ENCODE results near the gene PPARD. TPM values are rescaled to one million over a fixed set of nuclear protein-coding genes. Genes with fewer than 3 reads are reported as not detected.

Gene PPARD
- total RNA-seq, 1 donor from 2014 or later = 15.0 TPM

DNA sequence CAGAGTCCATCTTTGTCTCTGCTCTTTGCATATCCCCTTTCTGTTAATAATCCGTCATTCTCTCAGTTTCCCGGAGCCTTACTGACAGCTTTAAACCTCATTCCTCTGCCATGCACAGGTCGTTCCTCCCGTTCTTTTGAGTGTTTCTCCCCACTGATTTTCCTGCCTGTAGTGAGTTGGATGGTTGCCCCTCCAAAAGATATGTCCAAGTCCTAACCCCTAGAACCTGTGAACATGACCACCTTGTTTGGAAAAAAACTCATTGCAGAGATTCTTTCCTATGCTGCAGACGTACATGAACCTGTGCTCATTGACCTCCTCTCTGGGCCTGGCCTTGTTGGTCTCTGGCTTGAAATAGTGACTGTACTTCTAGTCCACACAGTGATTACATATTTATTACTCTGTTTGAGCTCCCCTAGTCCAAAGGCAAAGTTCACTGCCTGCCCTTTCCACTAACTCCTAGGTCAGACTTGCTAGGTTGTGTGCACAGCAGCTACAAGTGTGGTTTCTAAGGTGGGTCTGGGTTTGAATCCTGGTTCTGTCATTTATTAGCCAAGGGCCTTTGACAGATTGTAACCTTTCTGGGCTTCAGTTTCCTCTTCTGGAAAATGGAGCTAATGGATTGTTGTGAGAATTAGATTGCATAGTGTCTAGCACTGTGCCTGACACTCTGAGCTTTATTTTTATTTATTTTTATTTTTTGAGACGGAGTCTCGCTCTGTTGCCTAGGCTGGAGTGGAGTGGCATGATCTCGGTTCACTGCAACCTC is 29.3 kb downstream of the PPARD start:
- TF ChIP-seq, protein P1, sequence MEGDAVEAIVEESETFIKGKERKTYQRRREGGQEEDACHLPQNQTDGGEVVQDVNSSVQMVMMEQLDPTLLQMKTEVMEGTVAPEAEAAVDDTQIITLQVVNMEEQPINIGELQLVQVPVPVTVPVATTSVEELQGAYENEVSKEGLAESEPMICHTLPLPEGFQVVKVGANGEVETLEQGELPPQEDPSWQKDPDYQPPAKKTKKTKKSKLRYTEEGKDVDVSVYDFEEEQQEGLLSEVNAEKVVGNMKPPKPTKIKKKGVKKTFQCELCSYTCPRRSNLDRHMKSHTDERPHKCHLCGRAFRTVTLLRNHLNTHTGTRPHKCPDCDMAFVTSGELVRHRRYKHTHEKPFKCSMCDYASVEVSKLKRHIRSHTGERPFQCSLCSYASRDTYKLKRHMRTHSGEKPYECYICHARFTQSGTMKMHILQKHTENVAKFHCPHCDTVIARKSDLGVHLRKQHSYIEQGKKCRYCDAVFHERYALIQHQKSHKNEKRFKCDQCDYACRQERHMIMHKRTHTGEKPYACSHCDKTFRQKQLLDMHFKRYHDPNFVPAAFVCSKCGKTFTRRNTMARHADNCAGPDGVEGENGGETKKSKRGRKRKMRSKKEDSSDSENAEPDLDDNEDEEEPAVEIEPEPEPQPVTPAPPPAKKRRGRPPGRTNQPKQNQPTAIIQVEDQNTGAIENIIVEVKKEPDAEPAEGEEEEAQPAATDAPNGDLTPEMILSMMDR (IDR thresholded peaks at IDR 0.05; ENCODE audit: insufficient read depth, low read length, poor library complexity, severe bottlenecking) = no peak
- no peak for DNase-seq (ENCODE audit: low read depth)
- H3K36me3 ChIP-seq (ENCODE audit: control insufficient read depth, insufficient read depth, low read length) = peaks cover 1% of the 10 kb centered on the region

GRCh38 chr6:35372633-35373032 is 30.3 kb downstream of the PPARD start:
- H3K36me3 ChIP-seq (ENCODE audit: control insufficient read depth, insufficient read depth, low read length) = no peaks in the 10 kb centered on the region
- H3K27me3 ChIP-seq (ENCODE audit: control insufficient read depth, insufficient read depth, low read length) = no peaks in the 10 kb centered on the region
- no peak overlapping the region for H3K4me3 ChIP-seq (ENCODE audit: low read depth, low read length)
- DNase-seq (ENCODE audit: low read depth) = no peak
- TF ChIP-seq, protein P1 (IDR thresholded peaks at IDR 0.05; ENCODE audit: insufficient read depth, low read length, poor library complexity, severe bottlenecking) = no peak

More for the DNA sequence above, 29.3 kb downstream of the PPARD start:
- no peak overlapping the region for H3K4me3 ChIP-seq (ENCODE audit: low read depth, low read length)
- no peaks in the 10 kb centered on the region for H3K27me3 ChIP-seq (ENCODE audit: control insufficient read depth, insufficient read depth, low read length)

DNA sequence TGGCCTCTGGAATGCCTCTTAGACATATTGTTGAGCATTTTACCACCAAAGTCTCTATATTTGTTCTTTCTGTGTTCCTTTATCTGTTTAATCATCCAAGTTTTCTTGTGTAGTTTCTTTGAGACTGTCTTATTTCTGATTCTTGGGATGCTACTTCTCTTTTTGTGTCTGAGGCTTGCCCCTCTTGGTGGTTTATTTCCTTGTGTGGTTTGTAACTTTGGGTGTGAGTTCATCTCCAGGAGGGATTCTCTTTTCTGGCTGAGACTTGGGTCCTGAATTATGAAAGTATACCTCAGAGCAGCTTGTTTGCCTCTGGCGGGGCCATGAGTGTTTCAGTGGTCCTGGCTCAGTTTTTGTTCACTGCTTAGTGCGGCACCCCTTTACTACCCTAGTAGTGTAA is 33.9 kb downstream of the PPARD start:
- Histone ChIP-seq H3K27me3 (ENCODE audit: control insufficient read depth, insufficient read depth, low read length) (no peaks in the 10 kb centered on the region), H3K4me3 (ENCODE audit: low read depth, low read length) (no peak overlapping the region), H3K36me3 (ENCODE audit: control insufficient read depth, insufficient read depth, low read length) (no peaks in the 10 kb centered on the region)
- DNase-seq (ENCODE audit: low read depth) = no peak
- TF ChIP-seq, protein P1 (IDR thresholded peaks at IDR 0.05; ENCODE audit: insufficient read depth, low read length, poor library complexity, severe bottlenecking) = no peak

GRCh38 chr6:35377002-35377401 is 34.6 kb downstream of the PPARD start:
- no peak for DNase-seq (ENCODE audit: low read depth)
- Histone ChIP-seq H3K4me3 (ENCODE audit: low read depth, low read length) (no peak overlapping the region), H3K27me3 (ENCODE audit: control insufficient read depth, insufficient read depth, low read length) (no peaks in the 10 kb centered on the region), H3K36me3 (ENCODE audit: control insufficient read depth, insufficient read depth, low read length) (no peaks in the 10 kb centered on the region)
- TF ChIP-seq, protein P1 (IDR thresholded peaks at IDR 0.05; ENCODE audit: insufficient read depth, low read length, poor library complexity, severe bottlenecking) = no peak

DNA sequence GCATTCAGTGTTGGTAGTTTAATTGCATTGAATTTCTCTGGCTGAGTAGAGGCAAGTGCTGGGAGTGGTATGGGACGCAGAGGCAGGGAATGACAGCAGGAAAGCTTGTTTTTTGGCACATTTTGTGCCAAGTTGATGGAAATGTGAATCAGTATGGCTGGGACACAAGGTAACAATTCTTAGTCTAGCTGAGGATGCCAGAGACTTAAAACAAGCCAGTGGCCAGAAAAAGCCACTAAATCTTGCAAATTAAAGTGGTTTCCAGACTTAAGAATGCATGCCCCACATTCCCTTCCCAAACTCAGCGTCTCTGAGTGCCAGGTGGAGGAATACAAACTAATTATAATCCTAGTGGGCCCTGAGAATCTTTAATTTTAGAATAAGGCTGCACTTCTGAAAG is 35.9 kb downstream of the PPARD start:
- no peaks in the 10 kb centered on the region for H3K27me3 ChIP-seq (ENCODE audit: control insufficient read depth, insufficient read depth, low read length)
- TF ChIP-seq, protein P1 (IDR thresholded peaks at IDR 0.05; ENCODE audit: insufficient read depth, low read length, poor library complexity, severe bottlenecking) = no peak
- H3K4me3 ChIP-seq (ENCODE audit: low read depth, low read length) = no peak overlapping the region
- H3K36me3 ChIP-seq (ENCODE audit: control insufficient read depth, insufficient read depth, low read length) = no peaks in the 10 kb centered on the region
- DNase-seq (ENCODE audit: low read depth) = no peak

GRCh38 chr6:35381132-35381531 is 38.8 kb downstream of the PPARD start:
- no peaks in the 10 kb centered on the region for H3K27me3 ChIP-seq (ENCODE audit: control insufficient read depth, insufficient read depth, low read length)
- no peak overlapping the region for H3K4me3 ChIP-seq (ENCODE audit: low read depth, low read length)
- H3K36me3 ChIP-seq (ENCODE audit: control insufficient read depth, insufficient read depth, low read length) = no peaks in the 10 kb centered on the region
- DNase-seq (ENCODE audit: low read depth) = no peak
- TF ChIP-seq, protein P1 (IDR thresholded peaks at IDR 0.05; ENCODE audit: insufficient read depth, low read length, poor library complexity, severe bottlenecking) = no peak
